GM18508 (cell line): ENCODE data around the gene EMILIN2.

ENCODE experiments used
- ATAC-seq: cut with Tn5 transposase; IDR thresholded peaks from one replicate; pipeline ENCODE4 v1.9.1; 2021; ENCODE audit warnings: moderate number of reproducible peaks; ENCODE audit not compliant: insufficient read depth, unreplicated experiment

The EMILIN2 gene

DNA sequence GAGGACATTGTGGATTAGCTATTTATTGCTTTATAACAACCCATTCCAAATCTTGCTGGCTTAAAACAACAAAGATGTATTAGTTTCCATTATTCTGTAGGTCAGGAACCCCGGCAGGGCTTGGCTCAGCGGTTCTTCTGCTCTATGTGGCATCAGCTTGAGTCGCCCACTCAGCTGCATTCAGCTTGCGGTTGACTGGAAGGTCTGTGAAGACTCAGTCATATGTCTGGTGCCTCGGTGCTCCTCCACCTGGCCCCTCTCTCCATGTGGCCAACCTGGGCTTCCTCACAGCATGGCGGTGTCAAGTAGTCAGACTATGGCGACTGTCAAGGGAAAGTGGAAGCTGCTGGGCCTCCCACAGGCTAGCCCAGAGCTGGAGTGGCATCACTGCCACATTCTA, 48.6 kb downstream of the EMILIN2 start:
- no peak for ATAC-seq

DNA sequence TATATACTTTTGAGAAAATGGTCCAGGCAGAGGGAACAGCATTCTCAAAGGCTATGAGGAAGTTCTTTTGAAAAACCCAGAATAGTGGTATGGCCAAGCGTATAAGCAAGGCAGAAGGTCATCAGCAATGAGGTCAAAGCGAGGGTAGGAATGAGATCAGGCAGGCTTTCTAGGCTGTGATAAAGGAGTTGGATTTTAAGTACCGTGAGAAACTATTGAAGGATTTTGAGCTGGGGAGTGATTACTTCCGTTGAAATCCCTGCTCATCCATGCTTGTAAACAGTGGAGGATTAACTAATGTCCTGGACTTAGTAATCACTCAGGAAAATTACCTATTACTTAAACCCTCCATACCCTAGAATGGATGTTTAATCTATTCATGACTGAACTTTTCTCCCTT, 50.2 kb downstream of the EMILIN2 start:
- ATAC-seq = no peak

DNA sequence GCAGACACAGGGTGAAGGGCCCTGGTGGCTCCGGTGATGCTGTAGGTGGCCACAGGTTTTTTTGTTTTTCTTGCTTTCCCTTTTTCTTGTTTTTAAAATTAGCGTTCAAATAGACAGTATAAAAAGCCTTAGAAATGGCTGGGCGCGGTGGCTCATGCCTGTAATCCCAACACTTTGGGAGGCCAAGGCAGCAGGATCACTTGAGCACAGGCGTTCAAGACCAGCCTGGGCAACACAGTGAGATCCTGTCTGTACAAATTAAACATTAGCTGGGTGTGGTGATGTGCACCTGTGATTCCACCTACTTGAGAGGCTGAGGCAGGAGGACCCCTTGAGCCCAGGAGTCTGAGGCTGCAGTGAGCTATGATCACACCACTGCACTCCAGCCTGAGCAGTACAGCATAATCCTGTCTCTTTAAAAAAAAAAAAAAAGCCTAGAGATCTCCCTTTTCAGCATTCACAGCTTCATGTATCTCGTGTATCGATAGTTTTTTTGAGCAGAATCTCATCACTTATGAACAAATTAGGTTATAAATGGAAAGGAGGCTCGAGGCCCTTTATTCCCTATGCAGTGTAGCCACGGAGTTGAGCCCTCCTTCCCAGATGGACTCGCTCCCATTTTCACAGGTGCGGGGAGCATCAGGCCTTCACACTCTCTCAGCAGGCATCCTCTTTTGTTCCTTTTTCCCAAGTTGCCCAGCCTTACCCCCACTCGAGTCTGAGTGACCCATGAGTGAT, 50.8 kb downstream of the EMILIN2 start:
- ATAC-seq = no peak

DNA sequence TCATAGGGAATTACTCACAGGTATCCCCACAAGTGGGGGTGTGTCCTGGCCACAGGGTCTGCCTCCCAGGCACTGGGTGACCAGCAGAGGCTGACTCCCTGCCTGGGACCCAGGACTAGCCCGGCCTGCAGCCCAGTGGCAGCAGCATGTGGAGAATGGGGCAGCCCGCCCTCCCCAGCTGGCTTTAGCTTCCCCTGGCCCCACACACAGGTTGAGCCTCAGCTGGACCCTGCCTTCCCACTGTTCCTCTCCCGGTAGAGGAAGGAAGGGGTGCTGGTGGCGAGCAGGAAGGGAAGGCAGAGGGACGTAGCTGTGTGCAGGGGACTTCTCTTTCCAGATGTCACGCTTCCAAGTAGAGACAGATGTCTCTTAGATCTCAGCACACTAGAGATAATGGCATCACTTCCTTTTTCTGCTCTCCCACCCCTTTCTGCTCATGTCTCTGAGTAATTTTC, 51.4 kb downstream of the EMILIN2 start:
- no peak for ATAC-seq

DNA sequence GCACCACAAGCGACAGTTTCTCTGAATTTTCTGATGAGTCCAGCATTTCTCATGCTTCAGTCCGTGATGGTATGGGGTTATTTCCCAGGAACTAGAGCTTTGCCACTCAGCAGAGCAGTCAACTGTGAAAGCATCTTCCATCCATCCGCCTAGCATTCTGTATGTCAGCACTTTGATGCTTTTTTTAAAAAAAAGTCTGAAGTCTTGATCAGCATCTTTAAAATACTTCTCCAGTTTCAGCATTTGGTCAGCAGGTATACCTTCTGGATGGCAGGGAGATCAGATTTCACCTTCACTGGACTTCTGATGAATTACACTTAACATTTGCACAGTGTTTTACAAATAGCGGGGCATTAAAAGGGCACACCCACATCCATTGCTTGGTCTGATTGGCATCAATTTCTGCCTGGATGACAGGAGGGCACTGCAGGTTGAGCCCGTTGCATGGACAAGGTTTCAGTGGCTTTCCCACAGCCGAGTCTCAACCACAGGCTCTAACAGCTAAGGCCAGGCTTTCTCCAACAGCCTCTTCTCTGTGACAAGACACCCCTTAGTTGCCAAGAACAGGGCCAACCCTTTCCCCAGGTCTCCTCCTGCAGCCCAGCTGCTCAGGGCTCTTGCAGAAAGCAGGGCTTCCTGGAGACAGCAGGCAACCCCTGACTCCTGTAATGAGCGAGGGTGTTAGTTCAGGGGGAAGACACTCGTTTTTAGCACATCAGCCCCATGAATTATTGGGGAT, 54.0 kb downstream of the EMILIN2 start:
- ATAC-seq = no peak

DNA sequence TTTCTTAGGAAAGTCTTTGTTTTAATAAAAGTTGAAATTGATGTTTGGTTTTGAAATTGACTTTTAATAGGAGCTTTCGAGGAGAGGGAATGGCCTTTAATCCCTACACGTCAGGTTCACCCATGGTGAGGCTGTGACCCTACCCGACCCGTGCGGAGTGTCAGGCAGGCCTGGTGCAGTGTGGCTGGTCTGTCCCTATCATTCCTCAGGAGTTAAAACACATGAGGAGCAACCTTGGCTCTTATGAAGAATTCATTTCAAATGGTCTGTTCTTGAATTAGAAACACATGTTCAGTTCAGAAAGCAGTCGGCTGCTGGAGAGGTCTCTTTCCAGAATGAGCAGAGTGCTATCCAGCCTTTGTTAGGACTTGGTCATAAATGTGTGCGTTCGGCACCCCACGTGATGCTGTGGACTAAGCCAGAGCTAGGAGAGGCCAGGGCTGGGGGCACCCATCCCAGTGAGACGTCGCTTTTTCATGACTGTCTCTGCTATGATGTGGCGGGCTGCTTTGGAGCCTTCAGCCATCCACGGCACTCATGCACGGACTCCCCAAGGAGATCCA, 54.7 kb downstream of the EMILIN2 start:
- ATAC-seq = no peak

DNA sequence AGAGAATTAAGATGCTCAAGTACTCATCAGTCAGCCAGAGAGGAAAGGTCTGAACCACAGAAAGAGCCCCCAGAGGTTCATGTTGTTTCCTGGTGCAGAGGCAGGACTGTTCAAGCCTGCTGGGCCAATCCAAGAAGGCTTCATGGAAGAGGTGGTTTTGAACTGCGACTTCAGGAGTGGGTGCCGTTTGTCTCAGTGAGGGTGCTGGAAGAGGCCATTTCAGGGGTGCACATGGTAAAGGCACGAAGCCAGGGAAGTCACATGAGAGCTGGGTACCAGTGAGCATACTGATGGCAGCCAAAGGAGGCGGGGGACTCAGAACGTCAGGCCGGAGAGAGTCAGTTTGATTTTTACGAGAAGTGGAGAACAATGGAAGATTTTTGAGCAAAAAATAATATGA, 55.5 kb downstream of the EMILIN2 start:
- no peak for ATAC-seq

DNA sequence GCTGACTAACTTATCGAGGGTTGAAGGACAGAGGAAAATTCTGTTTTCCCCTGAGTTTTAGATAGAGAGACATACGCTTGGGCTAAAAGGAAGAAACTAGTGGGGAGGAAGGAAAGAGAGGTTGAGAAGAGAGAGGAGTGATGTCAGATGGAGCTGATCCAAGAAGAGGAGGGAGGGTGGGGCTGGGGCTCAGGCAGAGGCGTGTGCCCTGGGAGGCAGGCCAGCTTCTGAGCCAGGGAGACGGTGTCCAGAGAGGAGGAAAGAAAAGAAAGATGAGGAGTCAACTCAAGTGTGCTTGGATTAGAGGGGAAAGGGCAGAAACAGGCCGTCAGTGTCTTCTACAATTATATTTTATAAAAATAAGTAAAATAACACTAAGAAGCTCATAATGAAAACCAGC, 56.2 kb downstream of the EMILIN2 start:
- ATAC-seq = no peak

DNA sequence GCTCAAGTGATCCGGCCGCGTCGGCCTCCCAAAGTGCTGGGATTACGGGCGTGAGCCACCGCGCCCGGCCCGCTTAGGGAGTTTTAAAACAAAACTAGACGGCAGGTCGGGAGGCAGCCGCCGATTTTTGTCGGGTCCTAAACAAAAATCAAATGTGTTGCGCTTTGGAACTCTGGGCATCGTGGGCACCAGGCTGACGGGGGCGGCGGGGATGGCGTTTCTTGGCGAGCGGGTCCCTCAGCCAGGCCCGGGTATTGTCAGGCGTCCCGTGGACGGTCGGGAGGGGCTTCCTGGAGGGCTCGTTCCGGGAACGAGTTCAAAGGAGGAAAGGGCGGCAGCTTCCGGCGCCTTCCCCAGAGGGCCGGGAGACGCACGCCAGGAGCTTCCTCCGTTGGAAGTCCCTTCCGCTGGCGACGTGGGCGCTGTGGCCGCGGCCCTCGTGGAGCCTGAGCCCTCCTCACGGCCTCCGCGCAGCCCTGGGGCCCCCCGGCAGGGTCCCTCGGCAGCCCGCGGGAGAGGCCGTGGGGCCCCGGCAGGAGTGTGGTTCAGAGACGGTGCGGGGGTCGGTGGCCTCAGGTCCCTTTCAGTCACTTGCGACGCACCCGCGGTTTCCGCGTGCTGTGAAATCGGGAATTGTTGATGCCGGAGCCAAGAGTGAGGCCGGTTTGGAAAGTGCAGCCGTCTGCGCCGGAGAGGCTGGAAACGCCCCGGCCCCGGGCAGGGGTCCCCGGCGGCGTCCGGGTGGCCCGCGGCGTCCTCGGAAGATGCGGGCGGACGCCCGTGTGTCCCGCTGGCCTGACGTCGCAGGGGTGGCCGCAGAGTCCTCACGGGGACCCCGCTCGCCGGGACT, 59.3 kb downstream of the EMILIN2 start:
- no peak for ATAC-seq

DNA sequence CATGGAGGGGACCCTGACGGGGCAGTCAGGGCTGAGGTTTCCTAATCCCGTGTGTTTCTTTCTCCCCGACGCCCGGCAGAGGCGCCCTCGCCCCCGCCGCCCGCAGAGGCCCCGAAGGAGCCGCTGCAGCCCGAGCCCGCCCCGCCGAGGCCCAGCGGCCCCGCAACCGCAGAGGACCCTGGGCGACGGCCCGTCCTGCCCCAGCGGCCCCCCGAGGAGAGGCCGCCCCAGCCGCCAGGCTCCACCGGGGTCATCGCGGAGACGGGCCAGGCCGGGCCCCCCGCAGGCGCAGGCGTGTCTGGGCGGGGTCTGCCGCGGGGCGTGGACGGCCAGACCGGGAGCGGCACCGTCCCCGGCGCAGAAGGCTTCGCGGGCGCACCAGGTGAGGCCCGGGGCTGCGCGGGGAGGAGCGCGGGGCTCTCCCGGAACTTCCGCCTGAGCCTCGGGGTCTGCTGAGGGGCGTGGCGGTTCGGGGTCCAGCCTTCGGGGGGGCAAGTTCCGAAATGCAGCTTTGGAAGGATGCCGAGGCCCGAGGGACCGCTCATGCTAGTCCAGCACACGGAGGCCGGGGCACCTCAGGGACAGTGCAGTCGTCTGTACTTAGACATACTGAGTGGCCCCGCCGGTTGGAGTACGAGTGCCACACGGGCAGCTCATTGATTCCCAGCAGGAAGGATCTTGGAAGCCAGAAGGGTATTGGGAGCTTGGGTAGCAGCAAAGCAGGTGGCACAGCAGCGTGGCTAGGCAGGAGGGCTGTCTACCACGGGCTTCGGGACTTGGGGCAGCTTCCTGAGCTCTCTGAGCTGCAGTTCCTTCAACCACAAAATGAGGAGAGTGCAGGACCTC, 60.1 kb downstream of the EMILIN2 start:
- no peak for ATAC-seq

DNA sequence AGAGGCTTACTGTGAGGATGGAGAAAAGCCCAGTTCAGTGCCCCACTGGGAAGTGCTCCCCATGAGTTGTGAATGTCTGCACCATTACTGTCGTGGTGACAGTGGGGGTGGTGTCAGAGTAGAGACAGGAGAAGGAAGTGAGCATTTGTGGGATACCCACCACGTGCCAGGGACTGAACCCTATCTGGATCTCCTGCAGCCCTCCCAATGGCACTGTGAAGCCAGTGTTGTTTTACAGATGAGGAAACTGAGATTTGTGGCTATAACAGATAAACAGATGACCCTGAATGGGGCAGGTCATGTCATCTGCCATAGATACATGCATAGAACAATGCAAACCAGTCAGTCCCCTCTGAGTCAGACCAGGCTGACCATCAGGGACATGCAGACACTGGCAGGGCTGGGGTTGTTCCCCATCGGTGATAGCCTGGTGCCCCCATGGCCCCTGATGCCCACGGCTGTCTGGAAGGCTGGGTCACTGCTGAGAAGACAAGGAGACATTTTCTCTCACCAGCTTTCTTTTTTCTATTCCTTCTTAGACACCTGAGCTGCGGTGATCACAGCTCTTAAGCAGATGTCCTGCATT, 60.8 kb downstream of the EMILIN2 start:
- ATAC-seq = no peak

DNA sequence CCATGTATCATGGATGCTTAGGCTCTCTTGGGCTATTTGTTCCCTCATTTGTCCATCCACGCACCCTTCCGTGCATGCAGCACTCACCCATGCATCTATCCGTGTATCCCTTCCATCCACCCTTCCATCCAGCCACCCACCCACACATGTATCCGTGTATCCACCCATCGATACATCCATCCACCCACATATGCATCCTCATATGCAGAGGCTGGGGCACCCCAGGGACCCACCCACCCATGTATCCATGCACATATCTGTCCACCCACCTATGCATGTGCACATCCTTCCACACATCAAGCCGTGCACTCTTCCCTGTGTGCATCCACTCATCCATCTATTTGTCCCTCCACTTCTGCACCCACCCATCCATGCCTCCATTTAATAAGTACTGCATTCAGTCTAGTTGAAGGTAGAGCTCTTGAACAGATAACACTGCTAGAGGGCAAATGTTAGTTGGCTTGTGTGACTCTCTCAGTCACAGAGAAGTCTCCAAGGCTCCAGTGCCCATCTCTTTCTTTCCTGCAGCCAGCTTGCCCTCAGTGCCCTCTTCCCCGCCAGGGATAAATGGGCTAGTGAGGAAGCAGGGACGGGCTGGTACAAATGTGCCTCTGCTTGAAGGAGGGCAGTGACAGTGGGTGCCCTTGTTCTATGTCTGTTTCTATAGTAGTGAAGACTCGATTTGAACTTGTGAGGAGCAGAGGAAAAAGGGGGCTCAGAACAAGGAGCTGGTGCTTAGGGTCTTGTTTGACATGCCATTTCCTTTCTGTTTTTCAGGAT, 61.5 kb downstream of the EMILIN2 start:
- ATAC-seq = no peak

DNA sequence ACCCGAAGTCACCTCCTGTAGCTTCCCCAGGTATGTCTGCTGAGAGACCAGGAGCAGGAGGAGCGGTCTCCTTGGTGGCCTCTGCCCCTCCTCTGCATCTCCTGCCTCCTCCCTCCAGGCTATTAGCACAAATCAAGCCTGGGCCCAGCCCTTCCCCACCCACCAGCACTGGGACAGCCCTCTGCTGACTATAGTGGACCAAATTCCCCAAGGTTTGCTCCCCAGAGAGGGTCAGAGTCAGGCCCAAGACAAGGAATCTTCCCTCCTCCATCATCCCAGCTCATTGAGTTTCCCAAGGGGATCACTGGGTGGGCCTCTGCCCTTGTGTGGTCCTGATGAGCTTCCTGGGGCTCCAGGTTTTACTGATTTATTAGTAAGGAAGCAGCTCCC, 62.1 kb downstream of the EMILIN2 start:
- no peak for ATAC-seq

DNA sequence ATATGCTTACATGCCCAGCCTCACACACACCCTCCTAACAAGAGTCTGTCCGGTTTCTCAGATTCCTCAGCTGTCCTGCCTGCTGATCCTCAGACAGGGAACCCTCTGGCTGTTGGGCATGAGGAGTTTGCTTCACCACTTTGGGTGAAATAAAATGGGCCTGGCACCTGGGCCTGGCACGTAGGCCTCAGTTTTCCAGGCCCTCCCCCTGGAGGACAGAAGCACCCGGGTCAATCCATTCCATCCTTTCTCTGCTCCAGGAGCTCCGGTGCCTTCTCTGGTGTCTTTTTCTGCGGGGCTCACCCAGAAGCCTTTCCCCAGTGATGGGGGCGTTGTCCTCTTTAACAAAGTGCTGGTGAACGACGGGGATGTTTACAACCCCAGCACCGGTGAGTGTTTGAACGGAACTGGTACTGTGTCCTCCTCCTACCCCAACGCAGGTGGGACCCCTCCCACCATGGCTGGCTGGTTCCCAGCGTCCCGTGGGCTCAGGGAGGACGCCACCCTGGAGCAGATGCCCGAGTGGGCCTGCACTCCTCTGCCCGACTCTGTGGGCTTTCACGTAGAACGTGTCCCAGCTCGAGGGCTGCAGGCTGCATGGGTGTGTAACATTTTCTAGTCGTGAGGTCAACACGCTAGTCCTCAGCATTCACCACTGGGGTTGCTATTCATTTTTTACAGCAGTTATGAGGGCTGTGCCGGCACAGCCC, 62.8 kb downstream of the EMILIN2 start:
- no peak for ATAC-seq

DNA sequence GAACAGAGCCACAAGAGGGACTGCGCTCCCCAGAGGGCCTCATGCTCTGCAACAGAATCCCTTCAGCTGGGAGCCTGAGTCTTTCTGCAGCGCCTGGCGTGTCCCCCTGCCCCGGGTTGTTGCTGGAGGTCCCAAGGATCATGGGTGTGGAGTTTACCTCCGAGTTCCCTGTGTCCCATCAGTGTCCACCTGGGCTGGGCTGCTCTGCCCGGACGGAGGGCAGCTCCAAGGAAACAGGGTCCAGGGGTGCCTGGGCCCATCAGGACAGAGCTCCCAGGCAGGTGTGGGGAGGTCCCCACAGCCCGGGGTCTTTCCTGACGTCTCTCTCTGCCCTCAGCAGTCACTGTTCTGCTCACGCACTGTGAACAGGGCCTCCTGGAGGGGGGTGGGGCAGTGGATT, 63.5 kb downstream of the EMILIN2 start:
- ATAC-seq = no peak

DNA sequence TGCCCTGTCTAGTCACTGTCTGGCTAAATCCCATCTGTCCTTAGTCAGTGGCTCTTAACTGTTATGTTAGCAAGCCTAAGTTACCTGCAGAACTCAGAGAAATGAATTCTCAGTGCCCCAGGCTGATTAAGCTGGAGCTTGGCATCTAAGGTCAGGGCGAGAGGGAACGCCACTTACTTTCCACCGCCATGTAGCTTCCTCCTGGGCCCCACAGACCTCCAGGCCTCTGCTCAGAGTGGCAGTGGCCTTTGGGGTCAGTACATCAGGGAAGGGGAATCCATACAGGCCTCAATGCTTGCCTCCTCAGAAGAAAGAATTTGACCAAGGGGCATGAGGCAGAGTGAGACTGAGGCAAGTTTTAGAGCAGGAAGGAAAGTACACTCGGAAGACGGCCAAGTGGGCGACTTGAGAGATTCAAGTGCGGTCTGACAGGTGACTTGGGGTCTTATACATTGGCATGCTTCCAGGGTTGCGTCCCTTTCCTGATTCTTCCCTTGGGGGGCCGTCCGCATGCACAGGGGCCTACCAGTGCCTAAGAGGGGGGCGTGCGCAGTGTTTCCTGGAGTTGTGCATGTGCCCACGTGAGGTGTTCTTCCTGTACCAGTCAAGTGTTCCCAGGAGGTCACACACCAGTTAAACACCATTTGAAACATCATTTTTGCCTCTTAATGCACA, 64.1 kb downstream of the EMILIN2 start:
- ATAC-seq = no peak

DNA sequence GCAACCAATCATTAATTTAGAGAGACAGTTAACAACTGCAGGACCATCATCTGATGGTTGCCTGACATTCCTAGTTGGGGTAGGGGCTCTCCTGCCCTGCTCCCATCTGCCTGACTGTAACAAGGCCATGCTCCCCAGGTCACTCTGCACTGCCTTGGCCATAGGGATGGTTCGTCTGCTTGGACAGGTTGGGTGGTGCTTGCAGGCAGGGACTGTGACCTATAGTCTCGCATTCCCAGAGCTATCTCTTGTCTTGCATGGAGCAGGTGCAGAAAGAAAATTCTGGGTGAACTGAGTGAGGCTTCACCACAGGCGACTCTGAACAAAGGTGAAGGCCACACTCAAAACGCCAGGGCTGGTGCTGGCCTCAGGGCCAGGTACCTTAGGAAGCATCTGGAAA, 64.7 kb downstream of the EMILIN2 start:
- ATAC-seq = no peak
